ENCODE data around the gene ABHD11. TPM values are rescaled to one million over a fixed set of nuclear protein-coding genes. Genes with fewer than 3 reads are reported as not detected.
"Not testable (repeated sequence)": the region's sequence is repeated elsewhere in the genome, so short reads cannot be mapped to it uniquely, and the experiment has no call there.

ABHD11 gene, protein sequence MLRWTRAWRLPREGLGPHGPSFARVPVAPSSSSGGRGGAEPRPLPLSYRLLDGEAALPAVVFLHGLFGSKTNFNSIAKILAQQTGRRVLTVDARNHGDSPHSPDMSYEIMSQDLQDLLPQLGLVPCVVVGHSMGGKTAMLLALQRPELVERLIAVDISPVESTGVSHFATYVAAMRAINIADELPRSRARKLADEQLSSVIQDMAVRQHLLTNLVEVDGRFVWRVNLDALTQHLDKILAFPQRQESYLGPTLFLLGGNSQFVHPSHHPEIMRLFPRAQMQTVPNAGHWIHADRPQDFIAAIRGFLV
- 8.2 and 11.9 TPM in 2 replicates for total RNA-seq

DNA sequence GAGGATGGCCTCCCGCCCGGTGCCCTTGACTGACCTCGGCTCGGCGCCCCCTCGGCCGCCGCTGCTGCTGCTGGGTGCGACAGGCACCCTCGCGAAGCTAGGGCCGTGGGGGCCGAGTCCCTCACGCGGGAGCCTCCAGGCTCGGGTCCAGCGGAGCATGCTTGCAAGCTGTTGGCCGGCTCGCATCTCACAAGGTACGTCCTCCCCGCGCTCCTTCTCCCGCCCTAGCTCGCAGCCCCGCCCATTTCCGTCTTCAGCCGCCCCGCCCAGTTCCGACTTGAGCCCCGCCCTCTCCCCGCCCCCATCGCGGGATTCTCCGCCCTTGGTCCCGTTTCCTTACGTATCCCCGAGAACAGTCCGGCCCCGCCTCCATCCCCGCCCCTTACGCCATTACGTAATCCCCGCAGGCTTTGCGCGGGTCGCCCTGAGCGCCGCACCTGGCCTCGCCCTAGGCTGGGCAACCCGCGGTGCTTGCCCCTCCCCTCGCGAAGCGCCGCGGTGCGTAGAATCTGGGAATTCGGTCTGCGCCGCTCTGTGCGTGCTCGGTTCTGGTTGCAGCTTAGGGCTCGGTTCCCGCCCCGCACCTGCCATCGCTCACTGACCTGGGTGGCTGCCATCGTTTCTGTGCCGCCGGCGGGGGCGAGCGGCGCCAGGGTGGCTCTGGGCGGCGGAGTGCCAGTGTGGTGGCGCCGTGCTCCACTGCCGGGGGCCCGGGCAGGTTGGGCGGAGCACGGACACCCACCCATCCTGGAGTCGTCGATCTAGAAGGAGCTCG is at the start of gene ABHD11:
TSS of gene ABHD11 (minus strand) at position 191 of the 775 bp plus-strand sequence. CDS start at position 159, 32 bp downstream.
- TF ChIP-seq, protein P1, sequence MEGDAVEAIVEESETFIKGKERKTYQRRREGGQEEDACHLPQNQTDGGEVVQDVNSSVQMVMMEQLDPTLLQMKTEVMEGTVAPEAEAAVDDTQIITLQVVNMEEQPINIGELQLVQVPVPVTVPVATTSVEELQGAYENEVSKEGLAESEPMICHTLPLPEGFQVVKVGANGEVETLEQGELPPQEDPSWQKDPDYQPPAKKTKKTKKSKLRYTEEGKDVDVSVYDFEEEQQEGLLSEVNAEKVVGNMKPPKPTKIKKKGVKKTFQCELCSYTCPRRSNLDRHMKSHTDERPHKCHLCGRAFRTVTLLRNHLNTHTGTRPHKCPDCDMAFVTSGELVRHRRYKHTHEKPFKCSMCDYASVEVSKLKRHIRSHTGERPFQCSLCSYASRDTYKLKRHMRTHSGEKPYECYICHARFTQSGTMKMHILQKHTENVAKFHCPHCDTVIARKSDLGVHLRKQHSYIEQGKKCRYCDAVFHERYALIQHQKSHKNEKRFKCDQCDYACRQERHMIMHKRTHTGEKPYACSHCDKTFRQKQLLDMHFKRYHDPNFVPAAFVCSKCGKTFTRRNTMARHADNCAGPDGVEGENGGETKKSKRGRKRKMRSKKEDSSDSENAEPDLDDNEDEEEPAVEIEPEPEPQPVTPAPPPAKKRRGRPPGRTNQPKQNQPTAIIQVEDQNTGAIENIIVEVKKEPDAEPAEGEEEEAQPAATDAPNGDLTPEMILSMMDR (IDR thresholded peaks at IDR 0.05; ENCODE audit: insufficient read depth, low read depth, low read length): no peak

DNA sequence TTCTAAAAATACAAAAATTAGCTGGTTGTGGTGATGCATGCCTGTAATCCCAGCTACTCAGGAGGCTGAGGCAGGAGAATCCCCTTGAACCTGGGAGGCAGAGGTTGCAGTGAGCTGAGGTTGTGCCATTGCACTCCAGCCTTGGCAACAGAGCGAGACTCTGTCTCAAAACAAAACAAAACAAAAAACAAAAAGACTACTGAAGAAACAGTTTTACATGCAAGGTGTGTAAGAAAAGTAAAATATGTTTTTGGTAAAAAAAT is 49.1 kb upstream of the ABHD11 start:
- not testable (repeated sequence) for DNase-seq (ENCODE audit: low read depth); H3K4me3 ChIP-seq (ENCODE audit: low read depth, low read length)

More for the DNA sequence above, at the start of gene ABHD11:
- peak within 1 kb of the TSS; percentile 87 for H3K4me3 ChIP-seq (ENCODE audit: low read depth, low read length)
- peak; percentile 97 for DNase-seq (ENCODE audit: low read depth)

DNA sequence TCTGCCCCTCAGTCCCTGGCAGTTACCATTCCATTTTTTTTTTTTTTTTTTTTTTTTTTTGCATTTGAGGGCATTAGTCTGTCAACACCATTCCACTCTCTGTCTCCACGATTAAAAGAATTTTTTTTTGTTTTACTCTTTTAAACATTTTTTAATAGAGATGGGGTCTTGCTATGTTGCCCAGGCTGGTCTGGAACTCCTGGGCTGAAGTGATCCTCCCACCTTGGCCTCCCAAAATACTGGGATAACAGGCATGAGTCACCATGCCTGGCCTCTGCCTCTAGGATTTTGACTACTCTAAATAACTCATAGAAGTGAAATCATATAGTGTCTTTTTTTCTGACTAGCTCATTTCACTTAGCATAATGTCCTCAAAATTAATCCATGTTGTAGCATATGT is 48.0 kb upstream of the ABHD11 start:
- TF ChIP-seq, protein P1 (IDR thresholded peaks at IDR 0.05; ENCODE audit: insufficient read depth, low read depth, low read length): no peak
- DNase-seq (ENCODE audit: low read depth): no peak
- no peak overlapping the region for H3K4me3 ChIP-seq (ENCODE audit: low read depth, low read length)

DNA sequence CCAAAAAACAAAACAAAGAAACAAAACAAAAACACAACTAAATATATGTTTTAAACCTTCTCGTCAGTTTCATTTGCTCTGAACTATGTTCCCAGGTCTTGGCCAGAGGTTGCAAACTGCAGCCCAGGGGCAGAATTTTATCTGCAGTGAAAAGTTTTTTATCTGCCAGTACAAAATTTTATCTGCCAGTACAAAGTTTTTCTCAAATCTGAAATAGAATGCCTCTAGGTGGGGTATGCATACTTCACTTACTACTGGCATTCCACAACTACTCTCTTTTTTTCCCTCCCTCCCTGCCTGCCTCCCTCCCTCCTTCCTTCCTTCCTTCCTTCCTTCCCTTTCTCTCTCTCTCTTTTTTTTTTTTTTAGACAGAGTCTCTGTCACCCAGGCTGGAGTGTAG is 40.9 kb upstream of the ABHD11 start:
- H3K4me3 ChIP-seq (ENCODE audit: low read depth, low read length): no peak overlapping the region
- DNase-seq (ENCODE audit: low read depth): no peak
- TF ChIP-seq, protein P1 (IDR thresholded peaks at IDR 0.05; ENCODE audit: insufficient read depth, low read depth, low read length): no peak

DNA sequence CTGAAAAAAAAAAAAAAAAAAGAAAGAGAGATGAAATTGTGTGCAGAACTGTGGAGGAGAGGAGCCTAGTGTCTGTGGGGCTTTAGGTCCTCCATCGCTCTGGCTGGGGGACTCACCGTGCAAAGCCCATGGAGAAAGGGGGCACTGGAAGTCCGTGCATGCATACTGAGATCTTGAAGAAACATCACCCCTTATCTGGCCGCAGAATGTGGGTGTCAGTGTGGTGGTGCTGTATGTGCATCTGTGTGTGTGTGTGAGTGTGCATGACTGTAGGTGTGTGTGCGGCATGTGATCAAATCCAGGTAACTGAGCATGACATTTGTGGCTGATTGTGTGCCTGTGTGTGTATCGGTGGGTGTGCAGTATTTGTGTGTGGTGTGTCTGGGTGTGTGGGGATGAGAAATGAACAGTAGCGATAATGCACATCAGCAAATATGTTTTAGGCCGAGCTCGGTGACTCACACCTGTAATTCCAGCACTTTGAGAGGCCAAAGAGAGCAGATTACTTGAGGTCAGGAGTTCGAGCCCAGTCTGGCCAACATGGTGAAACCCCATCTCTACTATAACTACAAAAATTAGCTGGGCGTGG is 40.3 kb upstream of the ABHD11 start:
- DNase-seq (ENCODE audit: low read depth): no peak
- H3K4me3 ChIP-seq (ENCODE audit: low read depth, low read length): no peak overlapping the region
- TF ChIP-seq, protein P1 (IDR thresholded peaks at IDR 0.05; ENCODE audit: insufficient read depth, low read depth, low read length): no peak

DNA sequence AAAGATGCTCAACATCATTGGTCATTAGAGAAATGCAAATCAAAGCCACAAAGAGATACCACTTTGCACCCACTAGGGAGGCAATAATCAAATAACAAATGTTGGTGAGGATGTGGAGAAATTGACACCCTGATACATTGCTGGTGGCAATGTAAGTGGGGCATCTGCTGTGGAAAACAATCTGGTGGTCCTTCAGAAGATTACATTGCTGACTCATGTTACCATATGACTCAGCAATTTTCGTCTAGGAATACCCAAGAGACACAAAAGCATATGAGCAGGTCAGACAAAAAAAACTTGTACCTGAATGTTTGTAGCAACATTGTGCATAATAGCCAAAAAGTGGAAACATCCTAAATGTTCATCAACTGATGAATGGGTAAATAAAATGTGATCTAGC is 36.3 kb upstream of the ABHD11 start:
- DNase-seq (ENCODE audit: low read depth): peak; percentile 30
- TF ChIP-seq, protein P1 (IDR thresholded peaks at IDR 0.05; ENCODE audit: insufficient read depth, low read depth, low read length): no peak
- no peak overlapping the region for H3K4me3 ChIP-seq (ENCODE audit: low read depth, low read length)

All from fibroblast of villous mesenchyme (primary cell).